Right ventricle myocardium superior (tissue), 1 donor: Measurements from ENCODE around the gene BTK. TPM values are rescaled to one million over a fixed set of nuclear protein-coding genes. Genes with fewer than 3 reads are reported as not detected.
A peak's percentile ranks its signal among the peaks of the same experiment; 100 is the strongest.

Experiments used
- ATAC-seq: fragments of 200-7000 bp; cut with Tn5 transposase; one replicate; pipeline ENCODE4 v1.9.1; 2020; ENCODE audit warnings: mild to moderate bottlenecking; ENCODE audit not compliant: poor library complexity
- DNase-seq: peaks from one replicate; pipeline ENCODE4 v3.0.0-alpha.2; 2020
- intact Hi-C: fragments of 100-400 bp; cut with DNase I; formaldehyde crosslinking; loops from one replicate; pipeline ENCODE4 v1.11.2; 2022
- total RNA-seq: library from RNA; stranded (reverse); fragmentation: NEBNext Ultra II Directional; extraction: Animal tissue kit (Norgen Biotek cat#: 25700); gene quantifications from one replicate; pipeline ENCODE4 v1.2.1, GENCODE V29; 2021
- donor health status: DM: no; HTN: yes; CAD: no; lungs with severe emphysema.

Gene BTK
- total RNA-seq, 1 donor from 2014 or later = 1.8 TPM

- intact Hi-C loops = no loop called here
- ATAC-seq (no peak), DNase-seq (no peak)
These were observed 11.8 kb upstream of the BTK start for GRCh38 chrX:101397779-101398178.

GRCh38 chrX:101395789-101396188 is 9.8 kb upstream of the BTK start:
- intact Hi-C loops = no loop called here

GRCh38 chrX:101394372-101394771 is 8.4 kb upstream of the BTK start:
- intact Hi-C loops = no loop called here
- ATAC-seq (no peak), DNase-seq (no peak)

More at GRCh38 chrX:101395789-101396188, 9.8 kb upstream of the BTK start:
- DNase-seq (no peak), ATAC-seq (no peak)

GRCh38 chrX:101393530-101394305 is 7.7 kb upstream of the BTK start:
- DNase-seq (no peak), ATAC-seq (no peak)
- intact Hi-C loops = no loop called here

- no peak for DNase-seq
- ATAC-seq = no peak
- intact Hi-C loops = no loop called here
These were observed 5.8 kb upstream of the BTK start for GRCh38 chrX:101391831-101392230.

- peak; percentile 93 for DNase-seq
- intact Hi-C loops = no loop called here
- peak; percentile 99 for ATAC-seq
These were observed 4.9 kb upstream of the BTK start, which contains the start of gene RPL36A for GRCh38 chrX:101390664-101391525. Gene RPL36A, plus strand, starts transcription at chrX:101391011. Its CDS starts 33 bp downstream, at chrX:101391044.

GRCh38 chrX:101388604-101389003 is 2.6 kb upstream of the BTK start:
- ATAC-seq (no peak), DNase-seq (no peak)

GRCh38 chrX:101386542-101386885 is 523 bp upstream of the BTK start:
- no peak for ATAC-seq
- intact Hi-C loops = no loop called here
- no peak for DNase-seq

More at GRCh38 chrX:101388604-101389003, 2.6 kb upstream of the BTK start:
- intact Hi-C loops = no loop called here

GRCh38 chrX:101385026-101385684 is 836 bp downstream of the BTK start:
- intact Hi-C loops = no loop called here
- ATAC-seq = no peak
- no peak for DNase-seq

GRCh38 chrX:101383679-101384205 is 2.2 kb downstream of the BTK start:
- ATAC-seq (no peak), DNase-seq (no peak)
- intact Hi-C loops = no loop called here

- intact Hi-C loops = no loop called here
- ATAC-seq (no peak), DNase-seq (no peak)
These were observed 8.4 kb downstream of the BTK start for GRCh38 chrX:101377547-101377946.

- no peak for DNase-seq
- no peak for ATAC-seq
- intact Hi-C loops = no loop called here
These were observed 15.0 kb downstream of the BTK start for GRCh38 chrX:101370888-101371504.

- intact Hi-C loops = no loop called here
- no peak for DNase-seq
- no peak for ATAC-seq
These were observed 16.3 kb downstream of the BTK start for GRCh38 chrX:101369687-101370086.

- no peak for DNase-seq
- intact Hi-C loops = no loop called here
- no peak for ATAC-seq
These were observed 17.2 kb downstream of the BTK start for GRCh38 chrX:101368800-101369199.

- DNase-seq (no peak), ATAC-seq (no peak)
- intact Hi-C loops = no loop called here
These were observed 20.6 kb downstream of the BTK start for GRCh38 chrX:101365301-101365795.

- intact Hi-C loops = no loop called here
These were observed 23.2 kb downstream of the BTK start for GRCh38 chrX:101362757-101363156.

GRCh38 chrX:101362116-101362515 is 23.9 kb downstream of the BTK start:
- DNase-seq (no peak), ATAC-seq (no peak)
- intact Hi-C loops = no loop called here

More at GRCh38 chrX:101362757-101363156, 23.2 kb downstream of the BTK start:
- no peak for ATAC-seq
- no peak for DNase-seq

- DNase-seq (no peak), ATAC-seq (no peak)
- intact Hi-C loops = no loop called here
These were observed 25.6 kb downstream of the BTK start for GRCh38 chrX:101360390-101360789.

- no peak for ATAC-seq
- intact Hi-C loops = no loop called here
- DNase-seq = no peak
These were observed 26.0 kb downstream of the BTK start for GRCh38 chrX:101359966-101360365.
